Measurements from ENCODE around the gene SYNE2.
"Not testable (repeated sequence)": the region's sequence is repeated elsewhere in the genome, so short reads cannot be mapped to it uniquely, and the experiment has no call there.

The SYNE2 gene

GRCh38 chr14:64038841-64039542 is 186.2 kb downstream of the SYNE2 start:
- DNase-seq: no peak

- DNase-seq: no peak
Measured at GRCh38 chr14:64040044-64040443, 187.2 kb downstream of the SYNE2 start.

- DNase-seq: not testable (repeated sequence)
Measured at GRCh38 chr14:64043296-64043695, 190.5 kb downstream of the SYNE2 start.

GRCh38 chr14:64045091-64045490 is 192.3 kb downstream of the SYNE2 start:
- no peak for DNase-seq

GRCh38 chr14:64049616-64050381 is 197.0 kb downstream of the SYNE2 start:
- no peak for DNase-seq

GRCh38 chr14:64053694-64054669 is 201.2 kb downstream of the SYNE2 start:
- DNase-seq: no peak

GRCh38 chr14:64059454-64060198 is 206.8 kb downstream of the SYNE2 start:
- DNase-seq: no peak

- DNase-seq: no peak
Measured at GRCh38 chr14:64060199-64060545, 207.4 kb downstream of the SYNE2 start.

GRCh38 chr14:64060648-64061096 is 207.9 kb downstream of the SYNE2 start:
- DNase-seq: no peak

- DNase-seq: no peak
Measured at GRCh38 chr14:64061115-64061514, 208.3 kb downstream of the SYNE2 start.

GRCh38 chr14:64061706-64062105 is 208.9 kb downstream of the SYNE2 start:
- no peak for DNase-seq

GRCh38 chr14:64062381-64063115 is 209.7 kb downstream of the SYNE2 start:
- DNase-seq: no peak

GRCh38 chr14:64064447-64064846 is 211.6 kb downstream of the SYNE2 start:
- DNase-seq: no peak

GRCh38 chr14:64069634-64070359 is 217.0 kb downstream of the SYNE2 start:
- DNase-seq: no peak

GRCh38 chr14:64074961-64075612 is 222.3 kb downstream of the SYNE2 start:
- DNase-seq: no peak

- no peak for DNase-seq
Measured at GRCh38 chr14:64075613-64076005, 222.8 kb downstream of the SYNE2 start.

- DNase-seq: no peak
Measured at GRCh38 chr14:64080452-64080851, 227.6 kb downstream of the SYNE2 start.

GRCh38 chr14:64081174-64081746 is 228.5 kb downstream of the SYNE2 start:
- no peak for DNase-seq

- DNase-seq: no peak
Measured at GRCh38 chr14:64082837-64083236, 230.0 kb downstream of the SYNE2 start.

- no peak for DNase-seq
Measured at GRCh38 chr14:64088647-64088964, 235.8 kb downstream of the SYNE2 start.

Measured in NCI-H187 (cell line).